Right lobe of liver (tissue), 4 donors: ENCODE measurements around the gene ALOX12.

Source experiments
- CTCF ChIP-seq, 4 donors: fragments of 200-600 bp in 3 of 4; fragments of 450-650 bp in 1 of 4; IDR thresholded peaks; one replicate each; pipeline versions ENCODE4 v1.5.1 to v1.8.0; 2016 to 2022; ENCODE audit warnings: antibody characterized with exemption in 4 of 4, mild to moderate bottlenecking in 2 of 4
- POLR2A ChIP-seq: fragments of 450-650 bp; IDR thresholded peaks from one replicate; pipeline ENCODE4 v1.6.1; 2017; ENCODE audit warnings: antibody characterized with exemption, mild to moderate bottlenecking
- donor health status: DM: no; HTN: no; CAD: no.
- donor health status: DM: no; HTN: no; CAD: no.
- donor health status: DM: no; HTN: yes; CAD: no.

- TF ChIP-seq CTCF (IDR thresholded peaks at IDR 0.05) (no peak), POLR2A (no peak)
Observed at GRCh38 chr17:6998855-6999508, 3.1 kb downstream of the ALOX12 start.
